ENCODE data around the gene SMARCA4.
A peak's percentile ranks its signal among the peaks of the same experiment; 100 is the strongest.

Gene SMARCA4

GRCh38 chr19:11017275-11018035, 56.6 kb downstream of the SMARCA4 start:
- no peak for DNase-seq

- no peak for DNase-seq
Observed at GRCh38 chr19:11018179-11018578, 57.3 kb downstream of the SMARCA4 start.

DNA sequence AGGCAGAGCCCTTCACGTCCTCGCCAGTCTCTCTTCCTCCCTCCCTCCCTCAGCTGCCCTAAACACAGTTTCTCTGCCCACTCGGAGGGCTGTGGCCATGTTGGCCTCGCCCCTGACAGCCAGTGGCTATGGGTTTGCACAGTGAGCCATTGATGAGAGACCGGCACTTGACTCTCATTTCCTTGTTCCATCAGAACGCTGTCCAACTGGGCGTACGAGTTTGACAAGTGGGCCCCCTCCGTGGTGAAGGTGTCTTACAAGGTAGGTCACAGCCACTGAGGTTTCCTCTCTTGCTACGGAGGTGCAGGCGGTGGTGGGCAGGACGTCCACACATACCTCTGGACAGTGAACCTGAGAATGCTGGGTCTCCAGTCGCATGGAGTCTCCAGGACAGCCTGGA, 57.9 kb downstream of the SMARCA4 start:
- no peak for DNase-seq

GRCh38 chr19:11019262-11019661, 58.4 kb downstream of the SMARCA4 start:
- no peak for DNase-seq

- DNase-seq: no peak
Observed at GRCh38 chr19:11019824-11020223, 59.0 kb downstream of the SMARCA4 start.

GRCh38 chr19:11020423-11020822, 59.6 kb downstream of the SMARCA4 start:
- no peak for DNase-seq

GRCh38 chr19:11020982-11021759, 60.3 kb downstream of the SMARCA4 start:
- no peak for DNase-seq

DNA sequence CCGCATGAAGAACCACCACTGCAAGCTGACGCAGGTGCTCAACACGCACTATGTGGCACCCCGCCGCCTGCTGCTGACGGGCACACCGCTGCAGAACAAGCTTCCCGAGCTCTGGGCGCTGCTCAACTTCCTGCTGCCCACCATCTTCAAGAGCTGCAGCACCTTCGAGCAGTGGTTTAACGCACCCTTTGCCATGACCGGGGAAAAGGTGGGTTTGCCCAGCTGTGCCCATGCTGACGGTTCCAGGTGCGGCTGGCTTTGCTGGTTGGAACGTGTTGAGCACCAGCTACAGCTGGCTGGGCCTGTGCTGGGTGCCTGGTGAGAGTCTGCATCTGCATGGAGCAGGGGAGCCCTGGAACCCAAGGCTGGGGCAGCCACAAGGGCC, 60.9 kb downstream of the SMARCA4 start:
- DNase-seq: no peak

DNA sequence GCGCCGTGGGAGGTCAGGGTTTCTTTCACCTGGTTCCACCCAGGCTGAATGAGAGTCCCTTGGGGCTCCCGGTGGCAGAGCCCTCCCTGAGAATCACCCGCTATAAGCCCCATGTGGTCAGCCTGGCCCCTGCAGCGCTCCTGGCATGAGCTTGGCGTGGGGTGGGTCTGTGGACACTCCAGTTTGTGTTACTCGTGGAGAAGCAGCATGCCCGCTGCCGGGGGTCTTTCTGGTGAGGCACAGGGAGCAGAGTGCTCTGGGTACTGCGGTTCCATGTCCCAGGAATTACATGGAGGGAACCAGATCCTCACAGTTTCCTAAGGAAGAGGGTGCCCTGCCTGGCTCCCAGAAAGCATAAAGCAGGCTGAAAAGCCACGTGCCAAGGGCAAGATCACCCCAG, 62.2 kb downstream of the SMARCA4 start:
- DNase-seq: no peak

- no peak for DNase-seq
Observed at GRCh38 chr19:11023710-11024109, 62.9 kb downstream of the SMARCA4 start.

DNA sequence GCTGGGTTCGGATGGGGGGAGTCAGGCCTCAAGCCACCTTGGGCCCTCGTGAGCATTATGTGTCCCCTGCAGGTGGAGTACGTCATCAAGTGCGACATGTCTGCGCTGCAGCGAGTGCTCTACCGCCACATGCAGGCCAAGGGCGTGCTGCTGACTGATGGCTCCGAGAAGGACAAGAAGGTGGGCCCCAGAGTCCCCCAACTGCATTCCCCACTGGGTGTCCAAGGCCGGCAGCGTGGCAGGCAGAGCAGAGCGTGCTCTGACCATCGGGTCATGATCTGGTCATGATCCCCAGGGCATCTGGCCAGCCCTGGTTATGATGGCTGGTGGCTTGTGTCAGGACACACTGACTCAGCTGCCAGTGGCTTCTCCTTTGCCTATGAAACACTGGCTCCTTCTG, 63.4 kb downstream of the SMARCA4 start:
- DNase-seq: no peak

DNA sequence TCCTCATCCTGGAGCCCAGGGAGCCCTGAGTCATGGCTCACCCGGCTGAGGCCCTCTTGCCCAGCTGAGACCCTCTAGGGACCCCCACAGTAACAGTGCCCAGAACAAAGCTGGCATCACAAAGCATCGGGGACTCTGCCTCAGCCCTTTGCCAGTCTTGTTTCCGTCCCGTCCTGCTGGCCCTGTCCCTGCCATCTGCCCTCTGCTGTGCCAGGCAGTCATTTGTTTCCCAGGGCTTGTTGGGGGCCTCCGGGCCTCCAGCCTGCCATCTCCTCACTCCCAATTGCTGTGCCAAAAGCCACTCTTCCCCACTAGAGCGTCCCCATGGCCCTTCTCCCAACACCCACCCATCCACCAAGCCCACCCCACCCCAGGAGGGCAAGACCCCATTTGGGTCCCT, 64.2 kb downstream of the SMARCA4 start:
- no peak for DNase-seq

DNA sequence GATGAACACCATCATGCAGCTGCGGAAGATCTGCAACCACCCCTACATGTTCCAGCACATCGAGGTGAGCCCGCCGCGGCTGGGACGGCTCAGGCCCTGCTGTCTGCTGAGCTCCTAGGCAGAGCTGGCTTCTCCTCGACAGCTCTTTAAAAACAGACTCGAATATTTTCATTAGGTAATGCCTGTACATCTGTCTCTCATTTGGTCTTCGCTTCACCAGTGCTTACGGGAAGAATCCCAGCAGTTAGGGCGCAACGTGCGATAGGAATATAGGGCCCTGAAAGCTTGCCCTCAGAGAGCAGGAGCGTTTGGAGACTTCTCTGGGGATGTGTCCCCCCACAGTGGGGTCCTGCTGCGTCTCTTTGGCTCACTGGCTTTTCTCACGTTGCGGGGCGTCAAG, 64.6 kb downstream of the SMARCA4 start:
- DNase-seq: no peak

- DNase-seq: no peak
Observed at GRCh38 chr19:11025997-11026396, 65.2 kb downstream of the SMARCA4 start.

GRCh38 chr19:11027381-11027780, 66.6 kb downstream of the SMARCA4 start:
- DNase-seq: no peak

GRCh38 chr19:11028146-11028545, 67.3 kb downstream of the SMARCA4 start:
- DNase-seq: no peak

DNA sequence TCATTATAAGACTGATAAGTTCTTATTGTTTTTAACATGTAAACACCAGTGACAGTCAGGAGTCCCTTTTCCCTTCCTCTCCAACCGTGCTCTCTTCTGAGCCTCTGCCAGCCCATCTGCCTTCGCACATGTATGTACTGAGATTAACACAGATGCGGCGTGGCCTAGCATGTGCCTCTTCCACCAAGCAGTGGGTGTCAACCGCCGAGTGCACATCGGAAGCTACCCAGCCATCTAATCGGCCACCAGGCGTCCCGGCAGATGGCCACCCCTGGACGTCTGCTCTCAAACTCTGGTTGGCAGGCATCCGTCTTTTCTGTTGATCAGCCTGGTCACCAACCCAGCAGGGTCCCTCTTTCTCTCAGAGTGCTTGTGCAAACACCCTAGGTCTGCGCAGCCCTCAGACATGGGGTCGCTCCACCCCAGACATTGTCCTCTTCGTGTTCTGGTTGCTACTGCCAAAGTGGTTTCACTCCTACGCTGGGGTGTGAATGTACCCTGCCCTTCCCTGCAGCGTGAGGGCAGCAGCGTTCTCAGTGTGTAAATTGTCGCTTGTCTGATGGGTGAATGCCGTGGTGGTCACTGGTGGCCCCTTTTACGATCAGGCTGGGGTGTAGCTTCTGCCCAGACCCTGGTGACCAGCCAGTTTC, 70.7 kb downstream of the SMARCA4 start:
- DNase-seq: no peak

GRCh38 chr19:11033251-11033650, 72.4 kb downstream of the SMARCA4 start:
- no peak for DNase-seq

- no peak for DNase-seq
Observed at GRCh38 chr19:11033763-11034162, 72.9 kb downstream of the SMARCA4 start.

DNA sequence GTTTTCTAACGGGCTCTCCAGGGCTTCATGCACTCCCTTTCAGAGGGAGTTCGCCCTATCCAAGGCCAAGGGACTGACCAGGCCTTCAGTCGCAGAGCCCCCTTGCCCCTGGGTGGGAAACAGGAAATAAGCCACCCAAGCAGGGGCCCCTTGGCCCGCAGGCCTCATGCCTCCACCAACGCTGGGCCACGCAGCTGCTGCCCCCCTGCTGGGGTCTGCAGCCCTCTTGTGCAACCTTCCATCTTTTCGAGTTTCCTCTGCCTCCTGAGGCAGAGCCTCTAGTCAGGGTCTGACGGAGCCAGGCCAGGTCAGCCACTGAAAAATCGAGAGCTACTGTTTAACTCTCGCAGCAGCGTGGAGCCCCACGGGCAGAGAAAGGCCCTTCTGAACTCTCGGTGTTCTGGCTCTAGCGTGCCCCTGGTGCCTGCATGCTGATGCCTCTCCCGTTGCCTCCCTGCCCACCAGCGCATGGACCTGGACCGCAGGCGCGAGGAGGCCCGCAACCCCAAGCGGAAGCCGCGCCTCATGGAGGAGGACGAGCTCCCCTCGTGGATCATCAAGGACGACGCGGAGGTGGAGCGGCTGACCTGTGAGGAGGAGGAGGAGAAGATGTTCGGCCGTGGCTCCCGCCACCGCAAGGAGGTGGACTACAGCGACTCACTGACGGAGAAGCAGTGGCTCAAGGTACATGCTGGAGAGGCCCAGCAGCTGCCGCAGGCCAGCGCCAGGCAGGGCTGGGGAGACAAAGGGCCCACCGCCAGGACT, 73.8 kb downstream of the SMARCA4 start:
- DNase-seq: no peak

GRCh38 chr19:11035441-11036377, 74.9 kb downstream of the SMARCA4 start:
- DNase-seq: peak; percentile 28 to 36

GRCh38 chr19:11038511-11038910, 77.7 kb downstream of the SMARCA4 start:
- DNase-seq: no peak

Data from NCI-H1930 (cell line).